Measurements from ENCODE around the gene TMEM253. TPM values are rescaled to one million over a fixed set of nuclear protein-coding genes. Genes with fewer than 3 reads are reported as not detected.

Gene TMEM253
- polyA plus RNA-seq, 3 donors = 0.05 TPM; not detected in 2

DNA sequence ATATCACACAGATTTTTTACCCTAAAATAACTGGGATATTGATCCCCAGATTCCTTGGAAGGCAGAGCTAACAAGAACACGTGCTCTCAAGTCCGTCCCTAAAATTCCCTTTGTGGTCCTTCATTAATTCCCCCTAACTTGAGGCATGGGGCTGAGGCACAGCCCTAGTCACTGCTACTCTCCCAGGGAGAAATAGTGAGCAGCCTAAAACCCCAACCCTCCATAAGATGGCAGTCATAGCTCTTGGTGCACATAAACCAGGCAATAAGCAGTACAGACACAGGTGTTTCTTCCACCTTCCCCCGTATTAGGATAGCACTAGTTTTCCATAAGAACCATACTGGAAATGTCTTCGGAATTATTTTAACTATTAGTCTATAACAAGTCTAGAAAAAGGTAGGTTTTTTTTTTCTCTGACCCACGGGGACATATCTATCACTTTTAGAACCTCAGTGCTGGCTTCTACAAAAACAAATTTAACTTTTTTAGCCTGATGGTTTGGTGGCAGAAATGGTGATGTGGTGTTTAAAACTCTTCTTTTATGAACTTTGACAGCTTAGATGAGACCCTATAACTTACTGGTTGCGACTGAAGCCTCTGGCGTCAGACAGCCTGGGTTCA is 33.9 kb upstream of the TMEM253 start:
- no peak overlapping the region for H3K27ac Mint-ChIP-seq
- 93% methylated on average over 3 of the region's 7 CpGs for WGBS (ENCODE audit: insufficient coverage)

More for the DNA sequence above, 33.9 kb upstream of the TMEM253 start:
- Mint-ChIP-seq H3K4me3 (no peak overlapping the region), H3K4me1 (peaks cover 29% of the 10 kb centered on the region), H3K27me3 (ENCODE audit: low read depth in 3 of 3) (peaks cover 14 to 28% (median 26%) of the 10 kb centered on the region in 3 donors), H3K9me3 (peaks cover 0 to 2% (median 0%) of the 10 kb centered on the region in 7 donors), H3K36me3 (peaks cover 0 to 3% of the 10 kb centered on the region in 2 donors)
- Histone ChIP-seq H4K20me1 (ENCODE audit: insufficient read depth, low read length) (no peaks in the 10 kb centered on the region), H3K9ac (ENCODE audit: insufficient read depth, low read length, poor library complexity, severe bottlenecking) (no peak overlapping the region), H3K36me3 (replicated peaks in 1 of 2; ENCODE audit: control insufficient read depth in 1 of 2, insufficient read depth in 2 of 2, low read length in 2 of 2) (no peaks in the 10 kb centered on the region), H3K27ac (ENCODE audit: low read depth in 1 of 2, low read length in 2 of 2) (no peak overlapping the region), H3K4me2 (replicated peaks; ENCODE audit: extremely low read depth, low read length, poor library complexity, severe bottlenecking) (no peak overlapping the region), H3K27me3 (ENCODE audit: control insufficient read depth in 2 of 2, insufficient read depth in 2 of 2, low read length in 2 of 2) (peaks cover 0 to 16% of the 10 kb centered on the region in 2 donors), H3K4me1 (ENCODE audit: control insufficient read depth in 1 of 2, insufficient read depth in 2 of 2, low read length in 2 of 2) (peaks cover 27 to 31% of the 10 kb centered on the region in 2 donors), H3K9me3 (replicated peaks in 1 of 2; ENCODE audit: control insufficient read depth in 1 of 2, insufficient read depth in 1 of 2, low read length in 2 of 2) (no peaks in the 10 kb centered on the region), H3K4me3 (replicated peaks in 1 of 3; ENCODE audit: low read depth in 2 of 3, low read length in 3 of 3) (no peak overlapping the region), H3K79me2 (ENCODE audit: insufficient read depth, low read length) (peaks cover 15% of the 10 kb centered on the region), H2AFZ (ENCODE audit: insufficient read depth, low read depth, low read length, poor library complexity, severe bottlenecking) (no peak overlapping the region)
- TF ChIP-seq, protein P1, sequence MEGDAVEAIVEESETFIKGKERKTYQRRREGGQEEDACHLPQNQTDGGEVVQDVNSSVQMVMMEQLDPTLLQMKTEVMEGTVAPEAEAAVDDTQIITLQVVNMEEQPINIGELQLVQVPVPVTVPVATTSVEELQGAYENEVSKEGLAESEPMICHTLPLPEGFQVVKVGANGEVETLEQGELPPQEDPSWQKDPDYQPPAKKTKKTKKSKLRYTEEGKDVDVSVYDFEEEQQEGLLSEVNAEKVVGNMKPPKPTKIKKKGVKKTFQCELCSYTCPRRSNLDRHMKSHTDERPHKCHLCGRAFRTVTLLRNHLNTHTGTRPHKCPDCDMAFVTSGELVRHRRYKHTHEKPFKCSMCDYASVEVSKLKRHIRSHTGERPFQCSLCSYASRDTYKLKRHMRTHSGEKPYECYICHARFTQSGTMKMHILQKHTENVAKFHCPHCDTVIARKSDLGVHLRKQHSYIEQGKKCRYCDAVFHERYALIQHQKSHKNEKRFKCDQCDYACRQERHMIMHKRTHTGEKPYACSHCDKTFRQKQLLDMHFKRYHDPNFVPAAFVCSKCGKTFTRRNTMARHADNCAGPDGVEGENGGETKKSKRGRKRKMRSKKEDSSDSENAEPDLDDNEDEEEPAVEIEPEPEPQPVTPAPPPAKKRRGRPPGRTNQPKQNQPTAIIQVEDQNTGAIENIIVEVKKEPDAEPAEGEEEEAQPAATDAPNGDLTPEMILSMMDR (IDR thresholded peaks at IDR 0.05) = no peak
- intact Hi-C loops (cut with micrococcal nuclease) = loop anchor here in 1 of 2 donors (5.0 to 10.0 kb wide), 2 partner anchors 35 to 52 kb away; partner anchors contain the start of gene TMEM253
- no peak for DNase-seq

All from CD14-positive monocyte (primary cell).